Measurements from ENCODE around the gene TMEM145. TPM values are rescaled to one million over a fixed set of nuclear protein-coding genes. Genes with fewer than 3 reads are reported as not detected.

TMEM145 gene
- total RNA-seq, 1 experiment from 2014 or later, result 1.5 TPM

DNA sequence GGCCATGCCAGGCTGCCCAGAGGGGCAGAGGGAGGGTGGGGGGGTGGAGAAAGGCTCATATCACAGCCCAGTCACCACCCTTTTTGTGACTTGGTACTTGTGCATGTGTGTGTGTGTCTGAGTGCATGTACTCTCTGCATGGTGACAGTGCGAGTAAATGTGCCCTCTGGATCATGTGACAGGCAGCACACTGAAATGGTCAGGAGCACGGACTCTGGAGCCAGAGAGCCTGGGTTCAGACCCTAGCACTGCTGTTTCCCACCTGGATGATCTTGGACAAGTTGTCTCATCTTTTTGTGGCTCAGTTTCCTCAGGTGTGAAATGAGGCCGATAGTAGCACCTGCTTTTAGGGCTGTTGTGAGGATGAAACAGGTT is 42.1 kb upstream of the TMEM145 start:
- H3K27ac Mint-ChIP-seq (ENCODE audit: unreplicated experiment), result no peak overlapping the region
- no peaks in the 10 kb centered on the region for H3K9me3 Mint-ChIP-seq (ENCODE audit: low read depth, unreplicated experiment)
- no TSS peak for BruUV-seq (replicated peaks)
- CTCF ChIA-PET, result interaction anchor here (0.6 to 2.0 kb wide), 3 partner anchors 25 to 32 kb away, joined by 3 to 8 read pairs (median 3); no protein-coding TSS in a partner anchor
- no peak for DNase-seq
- no peaks in the 10 kb centered on the region for H3K27me3 Mint-ChIP-seq (ENCODE audit: unreplicated experiment)
- H3K4me3 Mint-ChIP-seq (ENCODE audit: low read depth, unreplicated experiment), result no peak overlapping the region
- H3K4me1 Mint-ChIP-seq (ENCODE audit: low read depth, unreplicated experiment), result peaks cover 4% of the 10 kb centered on the region
- TF ChIP-seq CTCF (IDR thresholded peaks at IDR 0.05; ENCODE audit: unreplicated experiment), result no peak
- peaks cover 13% of the 10 kb centered on the region for H3K36me3 Mint-ChIP-seq (ENCODE audit: insufficient read depth, unreplicated experiment)
- intact Hi-C loops (cut with micrococcal nuclease; ENCODE audit: unreplicated experiment), result no loop called here

DNA sequence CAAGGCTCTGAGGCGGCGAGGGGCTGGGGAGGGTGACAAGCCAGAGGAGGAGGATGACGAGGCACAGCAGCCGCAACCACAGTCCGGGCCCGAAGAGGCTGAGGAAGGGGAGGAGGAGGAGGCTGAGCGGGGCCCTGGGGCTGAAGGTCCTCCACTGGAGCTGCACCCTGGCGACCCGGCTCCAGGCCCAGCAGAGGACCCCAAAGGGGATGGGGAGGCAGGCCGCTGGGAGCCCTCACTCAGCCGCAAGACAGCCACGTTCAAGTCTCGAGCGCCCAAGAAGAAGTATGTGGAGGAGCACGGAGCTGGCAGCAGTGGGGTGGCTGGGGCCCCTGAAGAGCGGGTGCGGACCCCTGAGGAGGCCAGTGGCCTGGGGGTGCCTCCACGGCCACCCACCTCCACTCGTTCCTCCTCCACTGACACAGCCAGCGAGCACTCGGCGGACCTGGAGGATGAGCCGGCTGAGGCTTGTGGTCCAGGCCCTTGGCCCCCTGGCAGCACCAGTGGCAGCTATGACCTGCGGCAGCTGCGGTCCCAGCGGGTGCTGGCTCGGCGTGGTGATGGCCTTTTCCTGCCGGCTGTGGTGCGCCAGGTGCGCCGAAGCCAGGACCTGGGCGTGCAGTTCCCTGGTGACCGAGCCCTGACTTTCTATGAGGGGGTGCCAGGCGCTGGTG is 41.1 kb upstream of the TMEM145 start:
- Mint-ChIP-seq H3K27me3 (ENCODE audit: unreplicated experiment) (no peaks in the 10 kb centered on the region), H3K36me3 (ENCODE audit: insufficient read depth, unreplicated experiment) (peaks cover 13% of the 10 kb centered on the region)

GRCh38 chr19:42272535-42272897 is 40.6 kb upstream of the TMEM145 start:
- CTCF ChIA-PET, result interaction anchor here (0.7 kb wide), 1 partner anchor 22 kb away, joined by 3 read pairs; no protein-coding TSS in a partner anchor
- H3K36me3 Mint-ChIP-seq (ENCODE audit: insufficient read depth, unreplicated experiment), result peaks cover 13% of the 10 kb centered on the region
- H3K4me3 Mint-ChIP-seq (ENCODE audit: low read depth, unreplicated experiment), result no peak overlapping the region
- intact Hi-C loops (cut with micrococcal nuclease; ENCODE audit: unreplicated experiment), result no loop called here
- H3K9me3 Mint-ChIP-seq (ENCODE audit: low read depth, unreplicated experiment), result no peaks in the 10 kb centered on the region
- TF ChIP-seq CTCF (IDR thresholded peaks at IDR 0.05; ENCODE audit: unreplicated experiment), result no peak
- peaks cover 8% of the 10 kb centered on the region for H3K4me1 Mint-ChIP-seq (ENCODE audit: low read depth, unreplicated experiment)
- BruUV-seq (replicated peaks), result no TSS peak
- no peak for DNase-seq
- H3K27ac Mint-ChIP-seq (ENCODE audit: unreplicated experiment), result no peak overlapping the region
- H3K27me3 Mint-ChIP-seq (ENCODE audit: unreplicated experiment), result no peaks in the 10 kb centered on the region

More for the DNA sequence above, 41.1 kb upstream of the TMEM145 start:
- Mint-ChIP-seq H3K27ac (ENCODE audit: unreplicated experiment) (no peak overlapping the region), H3K4me1 (ENCODE audit: low read depth, unreplicated experiment) (peaks cover 8% of the 10 kb centered on the region), H3K9me3 (ENCODE audit: low read depth, unreplicated experiment) (no peaks in the 10 kb centered on the region), H3K4me3 (ENCODE audit: low read depth, unreplicated experiment) (no peak overlapping the region)
- no peak for DNase-seq
- no peak for TF ChIP-seq CTCF (IDR thresholded peaks at IDR 0.05; ENCODE audit: unreplicated experiment)
- CTCF ChIA-PET, result interaction anchor here (0.7 kb wide), 1 partner anchor 23 kb away, joined by 3 read pairs; no protein-coding TSS in a partner anchor
- no TSS peak for BruUV-seq (replicated peaks)
- intact Hi-C loops (cut with micrococcal nuclease; ENCODE audit: unreplicated experiment), result no loop called here

- intact Hi-C loops (cut with micrococcal nuclease; ENCODE audit: unreplicated experiment), result no loop called here
These were observed 40.1 kb upstream of the TMEM145 start for GRCh38 chr19:42272989-42273406.

More at GRCh38 chr19:42272989-42273406, 40.1 kb upstream of the TMEM145 start:
- peaks cover 10% of the 10 kb centered on the region for H3K4me1 Mint-ChIP-seq (ENCODE audit: low read depth, unreplicated experiment)
- DNase-seq, result no peak
- no peak for TF ChIP-seq CTCF (IDR thresholded peaks at IDR 0.05; ENCODE audit: unreplicated experiment)
- H3K36me3 Mint-ChIP-seq (ENCODE audit: insufficient read depth, unreplicated experiment), result peaks cover 13% of the 10 kb centered on the region
- CTCF ChIA-PET, result interaction anchor here (0.7 kb wide), 1 partner anchor 22 kb away, joined by 3 read pairs; no protein-coding TSS in a partner anchor
- H3K27me3 Mint-ChIP-seq (ENCODE audit: unreplicated experiment), result no peaks in the 10 kb centered on the region
- no TSS peak for BruUV-seq (replicated peaks)
- H3K27ac Mint-ChIP-seq (ENCODE audit: unreplicated experiment), result no peak overlapping the region
- H3K4me3 Mint-ChIP-seq (ENCODE audit: low read depth, unreplicated experiment), result no peak overlapping the region
- no peaks in the 10 kb centered on the region for H3K9me3 Mint-ChIP-seq (ENCODE audit: low read depth, unreplicated experiment)

Data from Calu3 (cell line).